Prostate gland (tissue), 2 donors: ENCODE data around the gene NOLC1. TPM values are rescaled to one million over a fixed set of nuclear protein-coding genes. Genes with fewer than 3 reads are reported as not detected.

ENCODE experiments used
- DNase-seq: peaks from one replicate; pipeline ENCODE4 v3.0.0-alpha.2; 2019; ENCODE audit warnings: low spot score
- H3K27ac ChIP-seq, 2 donors: fragments of 200-600 bp; sonication (generic); 2 replicates each; pipeline ENCODE4 v1.5.1; 2017 to 2019
- H3K27me3 ChIP-seq: fragments of 200-600 bp; sonication (generic); replicated peaks from 2 replicates; pipeline ENCODE4 v1.5.1; 2019; ENCODE audit not compliant: insufficient read depth
- H3K36me3 ChIP-seq, 2 donors: fragments of 200-600 bp; sonication (generic); 1 replicate in 1 of 2; 2 replicates in 1 of 2; pipeline versions ENCODE4 v1.5.1 to v1.8.1; 2017 to 2019
- H3K4me1 ChIP-seq: fragments of 200-600 bp; sonication (generic); replicated peaks from 2 replicates; pipeline ENCODE4 v1.5.1; 2019
- H3K4me3 ChIP-seq, 2 donors: fragments of 200-600 bp; sonication (generic); 2 replicates each; pipeline ENCODE4 v1.5.1; 2017 to 2019
- H3K9me3 ChIP-seq: fragments of 200-600 bp; sonication (generic); 2 replicates; pipeline ENCODE4 v1.5.1; 2017
- CTCF ChIP-seq, 4 experiments: fragments of 200-600 bp in 2 of 4; fragments of 450-650 bp in 2 of 4; sonication (generic) in 2 of 4; IDR thresholded peaks; 1 replicate in 3 of 4; 2 replicates in 1 of 4; pipeline ENCODE4 v1.5.1; 2016 to 2019; ENCODE audit warnings: antibody characterized with exemption in 4 of 4, mild to moderate bottlenecking in 2 of 4, moderate library complexity in 2 of 4
- POLR2A ChIP-seq: fragments of 450-650 bp; IDR thresholded peaks from one replicate; pipeline ENCODE4 v1.6.1; 2016; ENCODE audit warnings: antibody characterized with exemption, mild to moderate bottlenecking
- POLR2AphosphoS5 ChIP-seq: sonication (generic); formaldehyde crosslinking; IDR thresholded peaks from one replicate; pipeline ENCODE4 v1.6.1; 2017; ENCODE audit warnings: antibody characterized with exemption
- WGBS: methylation state at CpG from one replicate; pipeline ENCODE4 v1.1.5; 2018; 5-methylcytosine and 5-hydroxymethylcytosine counted together
- intact Hi-C: fragments of 100-400 bp; cut with DNase I; formaldehyde crosslinking; loops from one replicate; pipeline ENCODE4 v1.14.2; 2022
- total RNA-seq, 2 donors: library from RNA; depleted of rRNA; stranded (reverse); fragments of >200 nt; gene quantifications; one replicate each; pipeline ENCODE4 v1.1.0, GENCODE V29; 2016

NOLC1 gene
- total RNA-seq, 2 donors from 2014 or later: 50.3 to 67.9 TPM

DNA sequence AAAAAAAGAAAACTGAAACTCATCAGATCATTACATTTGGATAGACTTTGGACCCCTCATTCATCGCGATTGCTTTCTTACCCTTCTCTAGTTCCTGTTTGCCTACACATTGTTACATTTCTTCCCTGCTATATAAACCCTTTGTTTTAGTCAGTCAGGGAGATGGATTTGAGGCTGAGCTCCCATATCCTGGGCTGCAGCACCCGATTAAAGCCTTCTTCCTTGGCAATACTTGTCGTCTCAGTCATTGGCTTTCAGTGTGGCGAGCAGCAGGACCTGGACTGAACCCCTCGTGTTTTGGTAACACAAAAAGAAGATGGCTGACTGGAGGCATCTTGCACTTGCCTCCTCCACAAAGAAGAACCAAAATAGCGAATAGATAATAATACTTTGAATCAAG, 39.8 kb downstream of the NOLC1 start:
- Histone ChIP-seq H3K4me1 (no peaks in the 10 kb centered on the region), H3K27ac (no peak overlapping the region), H3K36me3 (no peaks in the 10 kb centered on the region), H3K4me3 (no peak overlapping the region), H3K9me3 (no peaks in the 10 kb centered on the region), H3K27me3 (no peaks in the 10 kb centered on the region)
- 78% methylated on average over 7 of the region's 7 CpGs for WGBS
- no peak for TF ChIP-seq POLR2A
- TF ChIP-seq POLR2AphosphoS5: no peak
- TF ChIP-seq CTCF (IDR thresholded peaks at IDR 0.05): no peak
- no peak for DNase-seq
- intact Hi-C loops: no loop called here

DNA sequence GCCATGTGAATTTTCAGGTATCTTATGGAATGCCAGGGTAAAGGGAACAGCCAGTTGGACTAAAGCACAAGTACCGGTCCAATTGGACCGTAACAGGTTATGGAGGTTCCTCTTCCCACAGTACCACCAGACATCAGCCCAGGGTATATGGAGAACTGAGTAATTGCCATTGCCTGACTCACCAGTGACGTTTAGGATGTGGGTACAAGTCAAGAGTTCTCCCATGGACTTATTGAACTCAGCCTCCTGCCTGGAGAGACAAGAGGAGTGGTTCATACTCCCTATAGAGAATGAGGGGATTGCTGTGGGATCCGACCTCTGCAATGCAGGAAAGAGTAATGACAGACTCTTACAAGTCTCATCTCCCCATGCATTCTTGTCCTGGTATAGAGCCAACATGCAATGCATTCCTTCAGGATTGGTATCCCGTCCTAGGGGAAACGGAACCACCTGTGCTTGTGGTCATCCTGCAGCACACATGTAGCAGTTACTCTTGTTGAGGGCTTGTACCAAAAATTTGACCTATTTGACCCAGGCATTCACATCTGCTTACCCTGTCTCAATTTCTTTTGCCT, 43.2 kb downstream of the NOLC1 start:
- Histone ChIP-seq H3K27ac (no peak overlapping the region), H3K27me3 (no peaks in the 10 kb centered on the region), H3K4me3 (no peak overlapping the region), H3K36me3 (no peaks in the 10 kb centered on the region), H3K4me1 (no peaks in the 10 kb centered on the region), H3K9me3 (no peaks in the 10 kb centered on the region)
- TF ChIP-seq CTCF (IDR thresholded peaks at IDR 0.05): no peak
- TF ChIP-seq POLR2A: no peak
- TF ChIP-seq POLR2AphosphoS5: no peak
- DNase-seq: no peak
- intact Hi-C loops: no loop called here
- WGBS: 83% methylated on average over 6 of the region's 6 CpGs

DNA sequence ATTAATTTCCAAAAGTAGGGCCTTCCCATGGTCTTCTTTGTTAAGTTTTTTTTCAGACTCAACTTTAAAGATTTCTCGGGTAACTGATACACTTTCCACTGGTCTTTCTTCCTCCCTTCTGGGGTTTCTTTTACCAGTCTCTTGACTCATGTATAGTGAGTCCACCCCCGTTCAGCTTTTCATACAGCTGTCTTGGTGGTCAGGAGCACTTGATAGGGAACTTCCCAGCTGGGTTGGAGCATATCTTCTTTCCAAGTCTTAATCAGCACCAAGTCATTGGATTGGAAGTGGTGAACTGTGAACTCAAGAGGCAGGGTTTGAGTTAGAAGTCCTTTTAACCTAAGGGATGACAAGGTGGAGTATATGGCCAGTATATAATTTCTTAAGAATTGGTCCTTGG, 44.7 kb downstream of the NOLC1 start:
- intact Hi-C loops: no loop called here
- no peaks in the 10 kb centered on the region for H3K36me3 ChIP-seq
- WGBS: 86% methylated on average over 2 of the region's 2 CpGs
- TF ChIP-seq CTCF (IDR thresholded peaks at IDR 0.05) (no peak), POLR2AphosphoS5 (no peak), POLR2A (no peak)
- H3K9me3 ChIP-seq: no peaks in the 10 kb centered on the region
- DNase-seq: no peak
- no peaks in the 10 kb centered on the region for H3K4me1 ChIP-seq
- no peak overlapping the region for H3K27ac ChIP-seq
- H3K4me3 ChIP-seq: no peak overlapping the region
- H3K27me3 ChIP-seq: no peaks in the 10 kb centered on the region

- 80% methylated on average over 2 of the region's 2 CpGs for WGBS
Observed at GRCh38 chr10:102198027-102198426, 45.8 kb downstream of the NOLC1 start.

More at GRCh38 chr10:102198027-102198426, 45.8 kb downstream of the NOLC1 start:
- intact Hi-C loops: no loop called here
- Histone ChIP-seq H3K36me3 (no peaks in the 10 kb centered on the region), H3K9me3 (no peaks in the 10 kb centered on the region), H3K4me3 (no peak overlapping the region), H3K27me3 (no peaks in the 10 kb centered on the region), H3K27ac (no peak overlapping the region), H3K4me1 (no peaks in the 10 kb centered on the region)
- TF ChIP-seq POLR2A (no peak), CTCF (IDR thresholded peaks at IDR 0.05) (no peak), POLR2AphosphoS5 (no peak)
- no peak for DNase-seq
